ENCODE measurements around the gene DAPK1. TPM values are rescaled to one million over a fixed set of nuclear protein-coding genes. Genes with fewer than 3 reads are reported as not detected.

Gene DAPK1
- total RNA-seq, 1 donor from 2014 or later: 24.6 TPM

DNA sequence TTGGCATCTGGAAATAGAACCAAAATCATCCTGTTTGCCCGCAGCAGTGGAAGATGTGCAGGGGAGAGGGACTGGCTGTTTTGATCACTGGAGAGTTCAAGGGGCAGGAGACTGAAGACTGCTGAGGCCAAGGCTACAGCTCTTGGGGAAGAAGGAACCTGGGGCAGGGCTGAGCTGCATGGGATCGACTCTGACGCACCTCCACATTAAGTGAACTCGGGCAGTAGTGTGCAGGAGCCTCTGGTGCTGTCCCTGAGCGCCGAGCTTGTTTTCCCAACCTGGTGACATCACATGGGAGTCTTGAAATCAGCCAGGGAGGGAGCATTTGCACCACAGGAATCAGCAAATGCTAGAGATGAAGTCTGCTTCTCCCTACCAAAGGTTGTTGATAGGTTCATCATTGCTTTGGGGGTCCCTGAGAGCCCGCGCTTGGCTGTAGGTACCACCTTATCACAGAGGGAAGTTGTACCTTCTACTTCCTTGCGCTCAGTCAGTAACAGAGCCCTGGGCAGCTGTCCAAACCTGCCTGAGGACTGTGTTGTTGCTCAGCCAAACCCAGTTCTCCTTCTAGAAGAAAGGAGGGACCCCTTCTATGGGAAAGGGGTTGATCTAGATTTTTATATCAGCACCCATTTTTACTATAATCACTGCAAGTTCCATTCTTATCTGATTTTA, 175.9 kb downstream of the DAPK1 start:
- H3K27me3 ChIP-seq: no peaks in the 10 kb centered on the region
- H3K9me3 ChIP-seq: no peaks in the 10 kb centered on the region
- H3K4me3 ChIP-seq: no peak overlapping the region
- intact Hi-C loops (cut with DNase I): no loop called here
- no peaks in the 10 kb centered on the region for H3K36me3 ChIP-seq
- no peak overlapping the region for H3K27ac ChIP-seq
- no peaks in the 10 kb centered on the region for H3K4me1 ChIP-seq
- peak; percentile 47 to 67 for DNase-seq (ENCODE audit: extremely low spot score in 2 of 2)
- TF ChIP-seq POLR2AphosphoS5 (IDR thresholded peaks at IDR 0.05; ENCODE audit: insufficient read depth in 1 of 2, low read depth in 1 of 2) (no peak), POLR2A (IDR thresholded peaks at IDR 0.05) (no peak)
- TF ChIP-seq, protein P1, sequence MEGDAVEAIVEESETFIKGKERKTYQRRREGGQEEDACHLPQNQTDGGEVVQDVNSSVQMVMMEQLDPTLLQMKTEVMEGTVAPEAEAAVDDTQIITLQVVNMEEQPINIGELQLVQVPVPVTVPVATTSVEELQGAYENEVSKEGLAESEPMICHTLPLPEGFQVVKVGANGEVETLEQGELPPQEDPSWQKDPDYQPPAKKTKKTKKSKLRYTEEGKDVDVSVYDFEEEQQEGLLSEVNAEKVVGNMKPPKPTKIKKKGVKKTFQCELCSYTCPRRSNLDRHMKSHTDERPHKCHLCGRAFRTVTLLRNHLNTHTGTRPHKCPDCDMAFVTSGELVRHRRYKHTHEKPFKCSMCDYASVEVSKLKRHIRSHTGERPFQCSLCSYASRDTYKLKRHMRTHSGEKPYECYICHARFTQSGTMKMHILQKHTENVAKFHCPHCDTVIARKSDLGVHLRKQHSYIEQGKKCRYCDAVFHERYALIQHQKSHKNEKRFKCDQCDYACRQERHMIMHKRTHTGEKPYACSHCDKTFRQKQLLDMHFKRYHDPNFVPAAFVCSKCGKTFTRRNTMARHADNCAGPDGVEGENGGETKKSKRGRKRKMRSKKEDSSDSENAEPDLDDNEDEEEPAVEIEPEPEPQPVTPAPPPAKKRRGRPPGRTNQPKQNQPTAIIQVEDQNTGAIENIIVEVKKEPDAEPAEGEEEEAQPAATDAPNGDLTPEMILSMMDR (IDR thresholded peaks at IDR 0.05): no peak

DNA sequence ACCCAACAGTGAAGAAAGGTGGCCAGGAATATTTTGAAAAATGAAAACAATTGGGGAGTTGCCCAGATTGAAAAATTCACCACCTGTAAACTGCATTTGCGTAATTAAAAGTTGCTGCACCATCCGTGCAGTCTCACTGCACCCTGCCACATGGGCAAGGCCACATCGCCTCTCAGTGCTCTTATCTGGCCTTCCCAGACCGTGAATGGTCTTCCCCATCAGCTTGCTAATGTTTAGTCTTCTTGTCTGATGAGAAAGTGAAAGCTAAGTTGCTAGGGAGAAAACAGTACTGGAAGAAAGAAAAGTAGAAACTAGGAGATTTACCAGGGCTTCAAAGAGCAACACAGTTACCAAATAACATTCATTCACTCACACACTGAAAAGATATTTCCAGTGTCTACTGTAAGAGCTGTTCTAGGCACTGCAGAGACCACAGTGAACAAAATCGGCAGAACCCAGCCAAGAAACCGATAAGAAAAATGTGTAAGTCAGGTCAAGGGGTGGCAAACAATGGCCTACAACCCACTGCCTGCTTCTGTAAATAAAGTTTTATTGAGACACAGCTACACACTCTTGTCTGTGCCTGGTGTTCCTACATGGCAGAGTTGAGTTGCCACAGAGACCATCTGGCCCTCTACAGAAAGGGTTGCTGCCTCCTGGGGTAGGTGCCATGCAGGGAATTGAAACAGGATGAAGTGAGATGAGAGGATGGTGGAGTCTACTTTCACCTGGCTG, 177.1 kb downstream of the DAPK1 start:
- Histone ChIP-seq H3K36me3 (no peaks in the 10 kb centered on the region), H3K9me3 (no peaks in the 10 kb centered on the region), H3K27me3 (no peaks in the 10 kb centered on the region), H3K4me1 (no peaks in the 10 kb centered on the region), H3K4me3 (no peak overlapping the region), H3K27ac (no peak overlapping the region)
- DNase-seq (ENCODE audit: extremely low spot score in 2 of 2): peak in 1 of 2 donors; percentile 9
- TF ChIP-seq POLR2AphosphoS5 (IDR thresholded peaks at IDR 0.05; ENCODE audit: insufficient read depth in 1 of 2, low read depth in 1 of 2) (no peak), POLR2A (IDR thresholded peaks at IDR 0.05) (no peak)
- TF ChIP-seq, protein P1 (IDR thresholded peaks at IDR 0.05): no peak
- intact Hi-C loops (cut with DNase I): loop anchor here (5.0 kb wide), 1 partner anchor 138 kb away; no protein-coding TSS in a partner anchor

DNA sequence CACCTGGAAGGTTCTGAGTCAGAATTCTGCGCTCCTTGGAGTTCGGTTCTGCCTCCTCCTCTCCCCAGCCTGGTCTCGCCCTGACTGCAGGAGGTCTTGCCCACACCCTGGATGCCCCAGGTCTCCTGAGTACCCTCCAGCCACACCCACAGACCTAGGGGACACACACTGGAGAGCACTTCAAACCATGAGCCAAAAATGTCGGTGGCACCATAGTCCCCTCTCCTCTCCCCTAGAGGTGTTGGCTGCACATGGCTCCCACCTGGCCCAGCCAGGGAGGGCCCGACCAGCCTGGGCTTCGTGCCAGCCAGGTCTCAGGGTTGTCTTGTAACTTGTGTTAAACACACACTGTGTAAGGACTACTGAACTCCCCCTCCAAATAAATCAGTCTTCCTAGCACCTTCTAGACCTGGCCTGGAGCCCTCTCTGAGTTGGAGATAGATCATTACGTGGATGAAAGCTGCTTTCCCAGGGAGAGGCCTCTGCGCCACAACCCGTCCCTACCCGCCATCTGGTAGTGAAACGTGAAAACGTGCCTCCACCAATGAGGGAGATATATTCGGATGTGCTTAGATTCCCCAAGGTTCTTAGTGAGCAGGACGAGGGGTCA, 178.3 kb downstream of the DAPK1 start:
- H3K27ac ChIP-seq: no peak overlapping the region
- H3K27me3 ChIP-seq: no peaks in the 10 kb centered on the region
- H3K4me1 ChIP-seq: no peaks in the 10 kb centered on the region
- no peak overlapping the region for H3K4me3 ChIP-seq
- H3K36me3 ChIP-seq: no peaks in the 10 kb centered on the region
- TF ChIP-seq POLR2A (IDR thresholded peaks at IDR 0.05) (no peak), POLR2AphosphoS5 (IDR thresholded peaks at IDR 0.05; ENCODE audit: insufficient read depth in 1 of 2, low read depth in 1 of 2) (no peak)
- TF ChIP-seq, protein P1 (IDR thresholded peaks at IDR 0.05): no peak
- peak in 1 of 2 donors; percentile 71 for DNase-seq (ENCODE audit: extremely low spot score in 2 of 2)
- intact Hi-C loops (cut with DNase I): loop anchor here (5.0 kb wide), 1 partner anchor 136 kb away; no protein-coding TSS in a partner anchor
- H3K9me3 ChIP-seq: no peaks in the 10 kb centered on the region

DNA sequence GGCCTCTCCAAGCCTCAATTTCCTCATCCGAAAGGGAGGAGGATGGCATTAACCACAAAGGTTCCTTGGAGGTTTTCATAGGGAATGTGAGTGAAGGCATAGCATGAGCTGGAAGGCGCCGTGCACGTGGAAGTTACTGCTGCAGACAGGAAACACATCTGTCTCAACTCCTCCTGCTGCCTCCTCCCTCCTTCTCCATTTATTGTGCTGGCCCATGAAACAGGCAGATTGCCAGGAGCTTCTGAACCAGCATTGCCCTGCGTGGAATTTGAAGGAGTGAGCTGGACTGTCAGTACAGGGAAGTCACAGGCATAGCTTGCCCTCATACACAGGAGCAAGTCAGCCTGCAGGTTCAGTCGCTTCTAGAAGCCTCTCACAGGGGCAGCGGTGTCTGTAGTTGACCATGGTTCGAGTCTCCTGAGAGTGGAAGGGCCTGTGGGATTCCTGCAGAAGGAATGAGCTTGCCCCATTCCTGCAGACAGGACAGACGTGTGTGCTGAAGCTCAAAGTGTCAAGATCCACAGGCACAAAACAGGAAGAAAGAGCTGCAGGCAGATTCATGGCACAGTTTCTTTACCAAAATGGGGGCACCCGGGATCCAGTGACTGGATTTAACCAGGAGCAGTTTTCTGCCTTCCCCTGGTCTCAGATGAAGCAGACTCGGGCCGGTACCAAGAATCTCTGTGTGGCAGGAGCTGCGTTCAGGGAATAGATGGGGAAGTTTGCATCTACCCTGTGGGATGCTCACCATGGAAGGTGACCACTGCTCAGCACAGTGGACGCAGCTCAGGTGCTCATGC, 179.5 kb downstream of the DAPK1 start:
- intact Hi-C loops (cut with DNase I): loop anchor here (5.0 kb wide), 1 partner anchor 135 kb away; no protein-coding TSS in a partner anchor
- Histone ChIP-seq H3K27ac (no peak overlapping the region), H3K27me3 (no peaks in the 10 kb centered on the region), H3K9me3 (no peaks in the 10 kb centered on the region), H3K4me1 (no peaks in the 10 kb centered on the region), H3K36me3 (no peaks in the 10 kb centered on the region), H3K4me3 (no peak overlapping the region)
- DNase-seq (ENCODE audit: extremely low spot score in 2 of 2): peak in 1 of 2 donors; percentile 75
- no peak for TF ChIP-seq POLR2A (IDR thresholded peaks at IDR 0.05)
- no peak for TF ChIP-seq POLR2AphosphoS5 (IDR thresholded peaks at IDR 0.05; ENCODE audit: insufficient read depth in 1 of 2, low read depth in 1 of 2)
- TF ChIP-seq, protein P1 (IDR thresholded peaks at IDR 0.05): no peak

Measured in vagina (tissue), 2 donors.